Mesenchymal stem cell (in vitro differentiated cells and primary cell): ENCODE measurements around the gene ZNF862.
A peak's percentile ranks its signal among the peaks of the same experiment; 100 is the strongest.

Experiments
- DNase-seq: peaks from one replicate; pipeline ENCODE4 v3.0.0-alpha.2; 2013
- H2AFZ ChIP-seq: one replicate; pipeline ENCODE4 v1.6.1; 2013; ENCODE audit warnings: low read depth, mild to moderate bottlenecking, control low read depth, inconsistent platforms, low read length, moderate library complexity
- H2AK5ac ChIP-seq: 2 replicates; pipeline ENCODE4 v1.6.1; 2013; ENCODE audit warnings: low read length, moderate library complexity, mild to moderate bottlenecking, inconsistent platforms; ENCODE audit not compliant: severe bottlenecking
- H2BK120ac ChIP-seq: one replicate; pipeline ENCODE4 v1.6.1; 2013; ENCODE audit warnings: low read depth, mild to moderate bottlenecking, inconsistent platforms, low read length, moderate library complexity
- H2BK12ac ChIP-seq, 2 experiments: one replicate each; pipeline ENCODE4 v1.6.1; 2013; ENCODE audit warnings: inconsistent platforms in 2 of 2, low read length in 2 of 2, mild to moderate bottlenecking in 2 of 2, moderate library complexity in 2 of 2, control low read depth in 1 of 2
- H2BK15ac ChIP-seq: one replicate; pipeline ENCODE4 v1.6.1; 2013; ENCODE audit warnings: mild to moderate bottlenecking, low read depth, inconsistent platforms; ENCODE audit not compliant: poor library complexity, severe bottlenecking
- H2BK5ac ChIP-seq: 2 replicates; pipeline ENCODE4 v1.6.1; 2013; ENCODE audit warnings: low read depth, mild to moderate bottlenecking, low read length, control low read depth, inconsistent platforms; ENCODE audit not compliant: poor library complexity, severe bottlenecking
- H3K14ac ChIP-seq, 2 experiments: one replicate each; pipeline ENCODE4 v1.6.1; 2013; ENCODE audit warnings: inconsistent platforms in 2 of 2, low read length in 2 of 2, control low read depth in 1 of 2, mild to moderate bottlenecking in 1 of 2, moderate library complexity in 1 of 2
- H3K18ac ChIP-seq, 2 experiments: one replicate each; pipeline ENCODE4 v1.6.1; 2013; ENCODE audit warnings: inconsistent platforms in 2 of 2, low read length in 2 of 2, control low read depth in 1 of 2, low read depth in 1 of 2, mild to moderate bottlenecking in 1 of 2
- H3K23ac ChIP-seq, 2 experiments: one replicate each; pipeline ENCODE4 v1.6.1; 2013; ENCODE audit warnings: inconsistent platforms in 2 of 2, low read length in 2 of 2, mild to moderate bottlenecking in 2 of 2, moderate library complexity in 2 of 2, control low read depth in 1 of 2
- H3K27ac ChIP-seq: 2 replicates; pipeline ENCODE4 v1.5.1; 2013; ENCODE audit warnings: mild to moderate bottlenecking, moderate library complexity, low read length, control low read depth, inconsistent platforms; ENCODE audit not compliant: poor library complexity, severe bottlenecking
- H3K27me3 ChIP-seq, 2 experiments: 2 replicates each; pipeline versions ENCODE4 v1.6.1 to v1.7.0; 2013; ENCODE audit warnings: low read length in 2 of 2, mild to moderate bottlenecking in 2 of 2, moderate library complexity in 2 of 2, control low read depth in 1 of 2, inconsistent platforms in 1 of 2; ENCODE audit not compliant: control insufficient read depth in 1 of 2, insufficient read depth in 1 of 2
- H3K36me3 ChIP-seq, 2 experiments: 2 replicates each; pipeline versions ENCODE4 v1.6.1 to v1.7.0; 2013; ENCODE audit warnings: low read length in 2 of 2, control low read depth in 1 of 2, inconsistent platforms in 1 of 2, low read depth in 1 of 2, mild to moderate bottlenecking in 1 of 2; ENCODE audit not compliant: insufficient read depth in 2 of 2, control insufficient read depth in 1 of 2
- H3K4ac ChIP-seq, 2 experiments: one replicate each; pipeline ENCODE4 v1.6.1; 2013; ENCODE audit warnings: inconsistent platforms in 2 of 2, low read length in 2 of 2, mild to moderate bottlenecking in 2 of 2, moderate library complexity in 2 of 2, control low read depth in 1 of 2, low read depth in 1 of 2
- H3K4me1 ChIP-seq: 2 replicates; pipeline ENCODE4 v1.6.1; 2013; ENCODE audit warnings: low read depth, low read length, control low read depth; ENCODE audit not compliant: control insufficient read depth, insufficient read depth
- H3K4me2 ChIP-seq: 2 replicates; pipeline ENCODE4 v1.6.1; 2013; ENCODE audit warnings: low read length, mild to moderate bottlenecking, inconsistent platforms; ENCODE audit not compliant: poor library complexity, severe bottlenecking
- H3K4me3 ChIP-seq, 2 experiments: 2 replicates each; pipeline versions ENCODE4 v1.5.1 to v1.7.0; 2013; ENCODE audit warnings: low read length in 2 of 2, mild to moderate bottlenecking in 2 of 2, control low read depth in 1 of 2, low read depth in 1 of 2; ENCODE audit not compliant: insufficient read depth in 1 of 2
- H3K79me1 ChIP-seq: replicated peaks from 2 replicates; pipeline ENCODE4 v1.6.1; 2013; ENCODE audit warnings: mild to moderate bottlenecking, control low read depth, low read length, inconsistent platforms; ENCODE audit not compliant: poor library complexity, severe bottlenecking
- H3K9ac ChIP-seq: 2 replicates; pipeline ENCODE4 v1.7.0; 2013; ENCODE audit warnings: mild to moderate bottlenecking, low read length, moderate library complexity
- H3K9me3 ChIP-seq: 2 replicates; pipeline ENCODE4 v1.7.0; 2013; ENCODE audit warnings: mild to moderate bottlenecking, low read length; ENCODE audit not compliant: control insufficient read depth
- H4K8ac ChIP-seq: one replicate; pipeline ENCODE4 v1.6.1; 2013; ENCODE audit warnings: inconsistent platforms, mild to moderate bottlenecking, low read length, moderate library complexity
- H4K91ac ChIP-seq: one replicate; pipeline ENCODE4 v1.6.1; 2013; ENCODE audit warnings: mild to moderate bottlenecking, low read length, inconsistent platforms
- WGBS: methylation state at CpG from one replicate; pipeline ENCODE4 v1.1.7; 2013; ENCODE audit warnings: mixed read lengths; 5-methylcytosine and 5-hydroxymethylcytosine counted together

Gene ZNF862

GRCh38 chr7:149803551-149804074, 34.6 kb upstream of the ZNF862 start:
- no peak overlapping the region for H2BK12ac ChIP-seq
- H4K91ac ChIP-seq = no peak overlapping the region
- no peak overlapping the region for H3K18ac ChIP-seq
- no peaks in the 10 kb centered on the region for H3K79me1 ChIP-seq
- H2AFZ ChIP-seq = no peak overlapping the region
- DNase-seq = no peak
- no peak overlapping the region for H2BK120ac ChIP-seq
- H3K27ac ChIP-seq = no peak overlapping the region
- H2BK5ac ChIP-seq = no peak overlapping the region
- no peak overlapping the region for H3K4ac ChIP-seq
- H3K36me3 ChIP-seq = no peaks in the 10 kb centered on the region
- no peak overlapping the region for H2AK5ac ChIP-seq
- H3K27me3 ChIP-seq = peaks cover 29 to 36% of the 10 kb centered on the region in 2 experiments
- H3K9me3 ChIP-seq = no peaks in the 10 kb centered on the region
- no peak overlapping the region for H4K8ac ChIP-seq
- H2BK15ac ChIP-seq = no peak overlapping the region
- H3K4me1 ChIP-seq = peaks cover 3% of the 10 kb centered on the region
- peak overlapping the region in 1 of 2 experiments; percentile 64 for H3K14ac ChIP-seq
- no peak overlapping the region for H3K4me3 ChIP-seq
- no peak overlapping the region for H3K23ac ChIP-seq
- H3K9ac ChIP-seq = no peak overlapping the region
- no peak overlapping the region for H3K4me2 ChIP-seq
- WGBS = 65% methylated on average over 14 of the region's 17 CpGs

GRCh38 chr7:149804106-149804505, 34.1 kb upstream of the ZNF862 start:
- DNase-seq = no peak
- H2BK15ac ChIP-seq = no peak overlapping the region
- H2BK12ac ChIP-seq = no peak overlapping the region
- peaks cover 3% of the 10 kb centered on the region for H3K4me1 ChIP-seq
- H2AFZ ChIP-seq = no peak overlapping the region
- no peaks in the 10 kb centered on the region for H3K36me3 ChIP-seq
- no peak overlapping the region for H3K27ac ChIP-seq
- no peaks in the 10 kb centered on the region for H3K9me3 ChIP-seq
- WGBS = 87% methylated on average over 9 of the region's 9 CpGs
- H3K27me3 ChIP-seq = peaks cover 31 to 40% of the 10 kb centered on the region in 2 experiments
- no peak overlapping the region for H3K14ac ChIP-seq
- no peak overlapping the region for H3K18ac ChIP-seq
- H2AK5ac ChIP-seq = no peak overlapping the region
- H2BK5ac ChIP-seq = no peak overlapping the region
- H3K9ac ChIP-seq = no peak overlapping the region
- H2BK120ac ChIP-seq = no peak overlapping the region
- H3K79me1 ChIP-seq = no peaks in the 10 kb centered on the region
- H4K8ac ChIP-seq = no peak overlapping the region
- H3K4ac ChIP-seq = no peak overlapping the region
- no peak overlapping the region for H4K91ac ChIP-seq
- no peak overlapping the region for H3K4me2 ChIP-seq
- no peak overlapping the region for H3K4me3 ChIP-seq
- H3K23ac ChIP-seq = no peak overlapping the region

- Histone ChIP-seq H3K14ac (no peak overlapping the region), H3K23ac (no peak overlapping the region), H4K91ac (no peak overlapping the region), H3K4me1 (peaks cover 3% of the 10 kb centered on the region), H3K9ac (no peak overlapping the region), H2BK5ac (no peak overlapping the region), H3K4ac (no peak overlapping the region), H2AK5ac (no peak overlapping the region), H3K36me3 (no peaks in the 10 kb centered on the region), H3K9me3 (no peaks in the 10 kb centered on the region), H2BK120ac (no peak overlapping the region), H4K8ac (no peak overlapping the region), H2BK12ac (no peak overlapping the region), H2AFZ (no peak overlapping the region), H3K27me3 (peaks cover 37 to 52% of the 10 kb centered on the region in 2 experiments), H2BK15ac (peak overlapping the region; percentile 26), H3K4me3 (no peak overlapping the region), H3K18ac (no peak overlapping the region), H3K4me2 (no peak overlapping the region), H3K79me1 (no peaks in the 10 kb centered on the region), H3K27ac (no peak overlapping the region)
- DNase-seq = no peak
- 65% methylated on average over 16 of the region's 16 CpGs for WGBS
Measured at GRCh38 chr7:149806726-149807125, 31.4 kb upstream of the ZNF862 start.

GRCh38 chr7:149808311-149808710, 29.9 kb upstream of the ZNF862 start:
- no peak overlapping the region for H2BK15ac ChIP-seq
- H2BK5ac ChIP-seq = no peak overlapping the region
- H3K4ac ChIP-seq = no peak overlapping the region
- 79% methylated on average over 9 of the region's 10 CpGs for WGBS
- no peak overlapping the region for H4K8ac ChIP-seq
- H2AFZ ChIP-seq = no peak overlapping the region
- no peak overlapping the region for H2BK120ac ChIP-seq
- H3K79me1 ChIP-seq = no peaks in the 10 kb centered on the region
- no peak overlapping the region for H3K14ac ChIP-seq
- no peaks in the 10 kb centered on the region for H3K36me3 ChIP-seq
- no peaks in the 10 kb centered on the region for H3K4me1 ChIP-seq
- no peak overlapping the region for H3K4me3 ChIP-seq
- peaks cover 39 to 49% of the 10 kb centered on the region in 2 experiments for H3K27me3 ChIP-seq
- no peak overlapping the region for H3K27ac ChIP-seq
- no peak overlapping the region for H4K91ac ChIP-seq
- no peak overlapping the region for H2AK5ac ChIP-seq
- no peak overlapping the region for H3K18ac ChIP-seq
- no peak overlapping the region for H3K9ac ChIP-seq
- no peak overlapping the region for H3K23ac ChIP-seq
- H3K9me3 ChIP-seq = no peaks in the 10 kb centered on the region
- no peak for DNase-seq
- H2BK12ac ChIP-seq = no peak overlapping the region
- no peak overlapping the region for H3K4me2 ChIP-seq
